Ishikawa (cell line): Measurements from ENCODE around the gene LIME1.

ENCODE experiments used
- CEBPB ChIP-seq: IDR thresholded peaks from 2 replicates; pipeline ENCODE4 v1.6.1; 2012
- CREB1 ChIP-seq: IDR thresholded peaks from 2 replicates; pipeline ENCODE4 v1.6.1; 2012; ENCODE audit warnings: low read depth
- EGR1 ChIP-seq: IDR thresholded peaks from 2 replicates; pipeline ENCODE4 v1.6.1; 2012
- EP300 ChIP-seq: IDR thresholded peaks from 2 replicates; pipeline ENCODE4 v1.6.1; 2012; ENCODE audit warnings: borderline replicate concordance
- FOXM1 ChIP-seq: IDR thresholded peaks from 2 replicates; pipeline ENCODE4 v1.6.1; 2012; ENCODE audit warnings: low read depth, borderline replicate concordance
- NFIC ChIP-seq: IDR thresholded peaks from 2 replicates; pipeline ENCODE4 v1.6.1; 2012
- RAD21 ChIP-seq: IDR thresholded peaks from 2 replicates; pipeline ENCODE4 v1.6.1; 2012; ENCODE audit warnings: low read depth
- TAF1 ChIP-seq: IDR thresholded peaks from 2 replicates; pipeline ENCODE4 v1.6.1; 2012; ENCODE audit warnings: low read depth, mild to moderate bottlenecking
- TCF12 ChIP-seq: IDR thresholded peaks from 2 replicates; pipeline ENCODE4 v1.6.1; 2012; ENCODE audit warnings: low read depth
- TEAD4 ChIP-seq: IDR thresholded peaks from 2 replicates; pipeline ENCODE4 v1.6.1; 2012
- YY1 ChIP-seq: IDR thresholded peaks from 2 replicates; pipeline ENCODE4 v1.6.1; 2012; ENCODE audit warnings: low read depth
- ZBTB7A ChIP-seq: IDR thresholded peaks from 2 replicates; pipeline ENCODE4 v1.6.1; 2012; ENCODE audit warnings: low read depth
- TF ChIP-seq, protein P1 (sequence below): IDR thresholded peaks from 2 replicates; pipeline ENCODE4 v1.6.1; 2012; ENCODE audit warnings: low read depth, mild to moderate bottlenecking
- TF ChIP-seq, protein P2 (sequence below): IDR thresholded peaks from 2 replicates; pipeline ENCODE4 v1.6.1; 2012
- TF ChIP-seq, protein P3 (sequence below): IDR thresholded peaks from 2 replicates; pipeline ENCODE4 v1.6.1; 2012

LIME1 gene

DNA sequence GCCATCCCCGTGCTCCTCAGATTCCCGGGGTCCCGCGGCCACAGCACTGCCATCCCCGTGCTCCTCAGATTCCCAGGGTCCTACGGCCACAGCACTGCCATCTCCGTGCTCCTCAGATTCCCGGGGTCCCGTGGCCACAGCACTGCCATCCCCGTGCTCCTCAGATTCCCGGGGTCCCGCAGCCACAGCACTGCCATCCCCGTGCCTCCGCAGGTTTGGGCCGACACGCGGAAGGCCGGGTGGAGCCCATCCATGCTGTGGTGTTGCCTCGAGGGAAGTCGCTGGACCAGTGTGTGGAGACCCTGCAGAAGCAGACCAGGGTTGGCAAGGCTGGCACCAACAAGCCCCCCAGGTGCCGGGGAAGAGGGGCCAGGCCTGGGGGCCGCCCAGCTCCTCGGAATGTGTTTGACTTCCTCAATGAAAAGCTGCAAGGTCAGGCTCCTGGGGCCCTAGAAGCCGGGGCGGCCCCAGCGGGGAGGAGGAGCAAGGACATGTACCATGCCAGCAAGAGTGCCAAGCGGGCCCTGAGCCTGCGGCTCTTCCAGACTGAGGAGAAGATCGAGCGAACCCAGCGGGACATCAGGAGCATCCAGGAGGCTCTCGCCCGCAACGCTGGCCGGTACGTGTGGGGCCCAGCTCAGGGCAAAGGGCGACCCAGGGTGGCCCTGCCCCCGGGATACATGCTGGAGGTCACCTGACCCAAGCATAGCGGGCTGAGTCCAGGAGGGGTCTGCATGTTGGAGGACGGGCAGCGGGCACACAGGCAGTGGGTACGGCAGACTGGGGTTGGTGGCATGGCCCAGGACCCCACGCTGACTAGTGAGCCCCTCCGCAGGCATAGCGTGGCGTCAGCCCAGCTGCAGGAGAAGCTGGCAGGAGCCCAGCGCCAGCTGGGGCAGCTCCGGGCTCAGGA lies 1.3 kb upstream of the LIME1 start:
- TF ChIP-seq TCF12: no peak
- TF ChIP-seq TEAD4: no peak
- TF ChIP-seq RAD21: no peak
- TF ChIP-seq, protein P1, sequence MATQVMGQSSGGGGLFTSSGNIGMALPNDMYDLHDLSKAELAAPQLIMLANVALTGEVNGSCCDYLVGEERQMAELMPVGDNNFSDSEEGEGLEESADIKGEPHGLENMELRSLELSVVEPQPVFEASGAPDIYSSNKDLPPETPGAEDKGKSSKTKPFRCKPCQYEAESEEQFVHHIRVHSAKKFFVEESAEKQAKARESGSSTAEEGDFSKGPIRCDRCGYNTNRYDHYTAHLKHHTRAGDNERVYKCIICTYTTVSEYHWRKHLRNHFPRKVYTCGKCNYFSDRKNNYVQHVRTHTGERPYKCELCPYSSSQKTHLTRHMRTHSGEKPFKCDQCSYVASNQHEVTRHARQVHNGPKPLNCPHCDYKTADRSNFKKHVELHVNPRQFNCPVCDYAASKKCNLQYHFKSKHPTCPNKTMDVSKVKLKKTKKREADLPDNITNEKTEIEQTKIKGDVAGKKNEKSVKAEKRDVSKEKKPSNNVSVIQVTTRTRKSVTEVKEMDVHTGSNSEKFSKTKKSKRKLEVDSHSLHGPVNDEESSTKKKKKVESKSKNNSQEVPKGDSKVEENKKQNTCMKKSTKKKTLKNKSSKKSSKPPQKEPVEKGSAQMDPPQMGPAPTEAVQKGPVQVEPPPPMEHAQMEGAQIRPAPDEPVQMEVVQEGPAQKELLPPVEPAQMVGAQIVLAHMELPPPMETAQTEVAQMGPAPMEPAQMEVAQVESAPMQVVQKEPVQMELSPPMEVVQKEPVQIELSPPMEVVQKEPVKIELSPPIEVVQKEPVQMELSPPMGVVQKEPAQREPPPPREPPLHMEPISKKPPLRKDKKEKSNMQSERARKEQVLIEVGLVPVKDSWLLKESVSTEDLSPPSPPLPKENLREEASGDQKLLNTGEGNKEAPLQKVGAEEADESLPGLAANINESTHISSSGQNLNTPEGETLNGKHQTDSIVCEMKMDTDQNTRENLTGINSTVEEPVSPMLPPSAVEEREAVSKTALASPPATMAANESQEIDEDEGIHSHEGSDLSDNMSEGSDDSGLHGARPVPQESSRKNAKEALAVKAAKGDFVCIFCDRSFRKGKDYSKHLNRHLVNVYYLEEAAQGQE: no peak
- no peak for TF ChIP-seq CEBPB
- no peak for TF ChIP-seq EGR1
- no peak for TF ChIP-seq TAF1
- no peak for TF ChIP-seq ZBTB7A
- TF ChIP-seq, protein P2, sequence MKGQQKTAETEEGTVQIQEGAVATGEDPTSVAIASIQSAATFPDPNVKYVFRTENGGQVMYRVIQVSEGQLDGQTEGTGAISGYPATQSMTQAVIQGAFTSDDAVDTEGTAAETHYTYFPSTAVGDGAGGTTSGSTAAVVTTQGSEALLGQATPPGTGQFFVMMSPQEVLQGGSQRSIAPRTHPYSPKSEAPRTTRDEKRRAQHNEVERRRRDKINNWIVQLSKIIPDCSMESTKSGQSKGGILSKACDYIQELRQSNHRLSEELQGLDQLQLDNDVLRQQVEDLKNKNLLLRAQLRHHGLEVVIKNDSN: no peak
- no peak for TF ChIP-seq YY1
- TF ChIP-seq FOXM1: no peak
- no peak for TF ChIP-seq NFIC
- TF ChIP-seq, protein P3, sequence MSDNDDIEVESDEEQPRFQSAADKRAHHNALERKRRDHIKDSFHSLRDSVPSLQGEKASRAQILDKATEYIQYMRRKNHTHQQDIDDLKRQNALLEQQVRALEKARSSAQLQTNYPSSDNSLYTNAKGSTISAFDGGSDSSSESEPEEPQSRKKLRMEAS: no peak
- no peak for TF ChIP-seq EP300
- TF ChIP-seq CREB1: no peak

DNA sequence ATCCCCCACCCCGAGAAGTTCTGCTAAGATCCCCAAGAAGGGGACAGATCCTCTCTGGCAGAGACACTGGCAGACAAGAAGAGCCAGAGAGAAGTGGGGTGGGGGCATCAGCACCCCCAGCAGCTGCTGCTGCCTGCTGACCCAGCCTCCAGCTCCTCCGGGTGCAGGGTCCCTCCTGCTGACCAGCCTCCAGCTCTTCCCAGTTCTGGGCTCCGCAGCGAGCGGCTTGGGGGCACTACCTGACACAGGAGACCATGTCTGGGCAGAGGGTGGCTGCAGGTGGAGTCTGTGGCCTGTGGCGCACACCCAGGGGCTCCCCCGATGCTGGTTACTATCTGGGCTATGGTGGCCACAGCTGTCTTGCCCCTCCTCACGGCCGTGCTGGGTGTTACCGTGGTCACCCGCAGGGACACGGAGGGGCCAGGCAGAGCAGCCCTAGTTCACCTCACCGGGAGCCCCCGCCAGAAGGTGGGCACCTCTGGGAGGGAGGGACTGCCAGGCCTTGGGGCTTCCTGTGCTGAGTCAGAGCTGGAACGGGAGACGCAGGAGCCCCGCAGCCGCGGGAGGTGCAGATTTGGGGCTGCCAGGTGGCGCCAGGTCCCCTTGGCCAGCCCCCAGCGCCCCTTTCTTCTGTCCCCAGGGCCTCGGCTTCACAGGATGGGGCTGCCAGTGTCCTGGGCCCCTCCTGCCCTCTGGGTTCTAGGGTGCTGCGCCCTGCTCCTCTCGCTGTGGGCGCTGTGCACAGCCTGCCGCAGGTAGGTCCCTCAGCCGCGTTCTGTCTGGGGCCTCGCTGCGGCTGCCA lies 630 bp downstream of the LIME1 start:
- TF ChIP-seq TCF12 (no peak), NFIC (no peak), TEAD4 (no peak), EP300 (no peak), EGR1 (no peak), ZBTB7A (no peak), FOXM1 (no peak), RAD21 (no peak), TAF1 (no peak), YY1 (no peak), CEBPB (no peak), CREB1 (no peak)
- TF ChIP-seq, protein P2: no peak
- TF ChIP-seq, protein P1: no peak
- TF ChIP-seq, protein P3: no peak

DNA sequence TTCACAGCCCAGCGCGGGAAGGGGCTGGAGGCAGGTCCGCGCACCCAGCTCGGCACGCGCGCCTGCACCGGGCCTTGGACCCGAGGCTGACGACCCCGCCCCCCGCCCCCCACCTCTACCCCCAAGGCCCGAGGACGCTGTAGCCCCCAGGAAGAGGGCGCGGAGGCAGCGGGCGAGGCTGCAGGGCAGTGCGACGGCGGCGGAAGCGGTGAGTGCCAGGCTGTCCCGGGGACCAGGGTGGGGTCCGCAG lies 1.2 kb downstream of the LIME1 start:
- TF ChIP-seq EGR1: no peak
- TF ChIP-seq NFIC: no peak
- TF ChIP-seq EP300: no peak
- no peak for TF ChIP-seq FOXM1
- TF ChIP-seq, protein P2: no peak
- no peak for TF ChIP-seq CEBPB
- no peak for TF ChIP-seq TCF12
- no peak for TF ChIP-seq RAD21
- TF ChIP-seq ZBTB7A: no peak
- no peak for TF ChIP-seq CREB1
- no peak for TF ChIP-seq YY1
- TF ChIP-seq TAF1: no peak
- no peak for TF ChIP-seq TEAD4

DNA sequence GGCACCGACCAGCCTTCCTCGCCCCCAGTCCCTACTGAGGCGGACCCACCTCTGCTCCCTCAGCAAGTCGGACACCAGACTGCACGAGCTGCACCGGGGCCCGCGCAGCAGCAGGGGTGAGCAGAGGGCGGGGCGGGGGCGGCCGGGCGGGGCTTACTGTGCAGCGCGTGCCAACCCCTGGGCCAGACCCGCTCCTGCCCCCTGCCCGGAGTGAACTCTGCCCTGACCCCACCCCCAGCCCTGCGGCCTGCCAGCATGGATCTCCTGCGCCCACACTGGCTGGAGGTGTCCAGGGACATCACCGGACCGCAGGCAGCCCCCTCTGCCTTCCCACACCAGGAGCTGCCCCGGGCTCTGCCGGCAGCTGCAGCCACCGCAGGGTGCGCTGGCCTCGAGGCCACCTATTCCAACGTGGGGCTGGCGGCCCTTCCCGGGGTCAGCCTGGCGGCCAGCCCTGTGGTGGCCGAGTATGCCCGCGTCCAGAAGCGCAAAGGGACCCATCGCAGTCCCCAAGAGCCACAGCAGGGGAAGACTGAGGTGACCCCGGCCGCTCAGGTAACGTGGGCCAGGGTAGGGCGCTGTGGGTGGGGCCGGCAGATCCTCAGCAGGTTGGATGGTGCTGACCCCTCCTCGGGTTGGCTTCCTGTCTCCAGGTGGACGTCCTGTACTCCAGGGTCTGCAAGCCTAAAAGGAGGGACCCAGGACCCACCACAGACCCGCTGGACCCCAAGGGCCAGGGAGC lies 1.7 kb downstream of the LIME1 start:
- TF ChIP-seq TCF12 (no peak), CREB1 (no peak), FOXM1 (no peak), NFIC (no peak), RAD21 (no peak), TEAD4 (no peak), TAF1 (no peak), CEBPB (no peak)
- TF ChIP-seq, protein P1: no peak
